ENCODE results near the gene NLRP6. TPM values are rescaled to one million over a fixed set of nuclear protein-coding genes. Genes with fewer than 3 reads are reported as not detected.
A peak's percentile ranks its signal among the peaks of the same experiment; 100 is the strongest.

Gene NLRP6
- total and polyA plus RNA-seq, 2 of the 4 experiments (the other 2 are of a cell fraction), result not detected

GRCh38 chr11:304061-304506 is 25.9 kb downstream of the NLRP6 start:
- H4K8ac ChIP-seq (ENCODE audit: low read depth in 2 of 2, low read length in 2 of 2), result no peak overlapping the region

More at GRCh38 chr11:304061-304506, 25.9 kb downstream of the NLRP6 start:
- no peaks in the 10 kb centered on the region; the same call in 1 of the 2 replicates for H3K36me3 ChIP-seq (ENCODE audit: control insufficient read depth, insufficient read depth, low read length)
- H3K9me3 ChIP-seq (ENCODE audit: control insufficient read depth, insufficient read depth, low read length), result no peaks in the 10 kb centered on the region
- no peak overlapping the region for H2BK120ac ChIP-seq (ENCODE audit: low read depth, low read length)
- H2BK5ac ChIP-seq (ENCODE audit: low read depth, low read length, poor library complexity, severe bottlenecking), result no peak overlapping the region
- no peak overlapping the region for H2AK5ac ChIP-seq (ENCODE audit: low read depth, low read length)
- ATAC-seq (ENCODE audit: low read depth) (no peak), DNase-seq (no peak)
- no peak overlapping the region for H2AK9ac ChIP-seq (replicated peaks; ENCODE audit: low read depth, low read length, poor library complexity)
- no peak overlapping the region for H3K27ac ChIP-seq (ENCODE audit: insufficient read depth, low read length)
- H4K20me1 ChIP-seq (ENCODE audit: insufficient read depth, low read length), result no peaks in the 10 kb centered on the region
- no peak overlapping the region for H2BK20ac ChIP-seq (ENCODE audit: low read depth, low read length)
- H4K91ac ChIP-seq (ENCODE audit: insufficient read depth, low read depth, low read length), result no peak overlapping the region
- no peak overlapping the region for H3K56ac ChIP-seq (ENCODE audit: extremely low read depth, insufficient read depth, low read length)
- intact Hi-C loops (cut with micrococcal nuclease) (loop anchor here (2.0 kb wide), 1 partner anchor 145 kb away; no protein-coding TSS in a partner anchor), in situ Hi-C loops (cut with MboI; ENCODE audit: low sequenced_read_pairs) (loop anchor here (10.0 kb wide), 2 partner anchors 51 to 151 kb away; partner anchors contain the start of gene PTDSS2), dilution Hi-C loops (cut with HindIII; ENCODE audit: low sequenced_read_pairs, unreplicated experiment) (no loop called here)
- H3K4me1 ChIP-seq (ENCODE audit: control insufficient read depth, insufficient read depth, low read length), result peaks cover 2% of the 10 kb centered on the region
- no peaks in the 10 kb centered on the region for H3K9me1 ChIP-seq (ENCODE audit: insufficient read depth, low read length)
- no peak overlapping the region for H3K23ac ChIP-seq (ENCODE audit: low read depth, low read length)
- no peak overlapping the region for H3K4ac ChIP-seq (ENCODE audit: low read depth, low read length)
- no peak overlapping the region for H3K18ac ChIP-seq (ENCODE audit: low read depth, low read length)
- H3K79me1 ChIP-seq (ENCODE audit: low read depth in 1 of 2, low read length in 2 of 2), result peaks cover 0 to 4% of the 10 kb centered on the region in 2 experiments; a peak in 2 of 4 replicates
- ChIA-PET POLR2A (ENCODE audit: unreplicated experiment) (interaction anchor here (0.6 kb wide), 1 partner anchor 12 kb away, joined by 12 read pairs; no protein-coding TSS in a partner anchor), CTCF (interaction anchor here (0.9 kb wide), 1 partner anchor 52 kb away, joined by 3 read pairs; no protein-coding TSS in a partner anchor)
- no peak overlapping the region for H2BK15ac ChIP-seq (ENCODE audit: low read depth, low read length)
- no peak overlapping the region for H3K4me3 ChIP-seq (ENCODE audit: insufficient read depth, low read depth, low read length)
- H3K14ac ChIP-seq (replicated peaks; ENCODE audit: low read depth, low read length), result no peak overlapping the region
- TF ChIP-seq BHLHE40 (IDR thresholded peaks at IDR 0.05; ENCODE audit: low read depth, low read length) (no peak), FOS (IDR thresholded peaks at IDR 0.05; ENCODE audit: low read depth, low read length) (no peak), RFX5 (IDR thresholded peaks at IDR 0.05; ENCODE audit: low read depth, low read length) (no peak), POLR2A (IDR thresholded peaks at IDR 0.05; ENCODE audit: low read depth, low read length) (no peak), MXI1 (IDR thresholded peaks at IDR 0.05; ENCODE audit: borderline replicate concordance, low read depth, low read length) (no peak), RAD21 (IDR thresholded peaks at IDR 0.05; ENCODE audit: low read length) (no peak), MAZ (IDR thresholded peaks at IDR 0.05; ENCODE audit: borderline replicate concordance, low read depth, low read length) (no peak), NFE2L2 (IDR thresholded peaks at IDR 0.05; ENCODE audit: low read depth, low read length) (no peak), ELK1 (IDR thresholded peaks at IDR 0.05; ENCODE audit: borderline replicate concordance, low read depth, low read length) (no peak), RCOR1 (IDR thresholded peaks at IDR 0.05; ENCODE audit: insufficient replicate concordance, low read length) (no peak), CEBPB (IDR thresholded peaks at IDR 0.05; ENCODE audit: low read depth, low read length) (no peak), CHD1 (IDR thresholded peaks at IDR 0.05; ENCODE audit: low read depth, low read length) (no peak), CTCF (conservative IDR thresholded peaks at IDR 0.05; ENCODE audit: low read depth, low read length) (no peak), USF2 (IDR thresholded peaks at IDR 0.05; ENCODE audit: low read depth, low read length) (no peak), MAFK (IDR thresholded peaks at IDR 0.05; ENCODE audit: low read depth, low read length) (no peak), SMC3 (IDR thresholded peaks at IDR 0.05; ENCODE audit: low read depth, low read length) (no peak)
- no peak overlapping the region for H3K4me2 ChIP-seq (ENCODE audit: low read depth, low read length)
- H4K5ac ChIP-seq (ENCODE audit: low read depth, low read length), result no peak overlapping the region
- WGBS, 2 experiments (ENCODE audit: extremely low coverage in 2 of 2, insufficient read length in 1 of 2), result 81% methylated on average over 38 of the region's 52 CpGs; no CpG with 5 or more reads in 1 of the 2 experiments
- BruUV-seq (replicated peaks), result no TSS peak
- peaks cover 8% of the 10 kb centered on the region for H3K27me3 ChIP-seq (ENCODE audit: control insufficient read depth, insufficient read depth, low read length)
- H3K9ac ChIP-seq (ENCODE audit: low read depth, low read length), result no peak overlapping the region
- H2AFZ ChIP-seq (replicated peaks; ENCODE audit: low read length, poor library complexity), result peak overlapping the region; percentile 49
